ENCODE results near the gene PXMP4.

Gene PXMP4

DNA sequence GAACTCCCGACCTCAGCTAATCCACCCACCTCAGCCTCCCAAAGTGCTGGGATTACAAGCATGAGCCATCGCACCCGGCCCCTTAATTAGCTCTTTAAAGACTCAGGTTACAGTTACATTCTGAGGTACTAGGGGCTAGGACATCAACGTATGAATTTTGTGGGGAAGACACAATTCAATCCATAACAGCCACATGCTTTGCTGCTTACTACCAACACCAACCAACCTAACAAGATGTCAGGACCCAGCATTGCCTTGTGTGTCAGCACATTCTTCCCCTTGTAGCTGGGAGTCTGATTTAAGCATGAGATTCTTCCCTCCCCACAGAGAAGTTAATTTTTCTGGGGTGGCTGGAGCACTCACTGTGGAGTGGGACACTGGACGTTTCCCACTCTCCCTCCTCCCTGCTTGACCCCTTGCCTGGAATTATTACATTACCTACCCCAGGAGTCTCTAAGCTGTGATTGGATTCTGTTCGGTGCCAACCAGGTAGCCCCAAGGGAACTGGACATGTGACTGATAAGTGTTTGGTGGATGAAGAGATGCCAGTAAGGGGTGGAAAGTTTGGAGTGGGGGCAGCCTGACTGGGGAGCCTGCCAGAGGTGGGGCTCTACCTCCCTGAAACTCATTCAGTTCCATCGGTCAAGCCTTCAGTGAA, 5.6 kb upstream of the PXMP4 start:
- Histone ChIP-seq H3K4me3 (no peak overlapping the region), H3K9me3 (no peaks in the 10 kb centered on the region), H3K36me3 (replicated peaks) (no peaks in the 10 kb centered on the region), H3K27me3 (ENCODE audit: low read depth) (no peaks in the 10 kb centered on the region), H3K4me1 (peaks cover 1% of the 10 kb centered on the region)
- DNase-seq (ENCODE audit: low spot score in 2 of 2) = no peak
- in situ Hi-C loops (cut with MboI; ENCODE audit: low sequenced_read_pairs) = no loop called here

GRCh38 chr20:33724439-33725094, 4.5 kb upstream of the PXMP4 start:
- H3K4me3 ChIP-seq = no peak overlapping the region
- H3K27me3 ChIP-seq (ENCODE audit: low read depth) = no peaks in the 10 kb centered on the region
- DNase-seq (ENCODE audit: low spot score in 2 of 2) = no peak
- no peaks in the 10 kb centered on the region for H3K36me3 ChIP-seq (replicated peaks)
- in situ Hi-C loops (cut with MboI; ENCODE audit: low sequenced_read_pairs) = no loop called here
- no peaks in the 10 kb centered on the region for H3K9me3 ChIP-seq
- H3K4me1 ChIP-seq = peaks cover 6% of the 10 kb centered on the region

- in situ Hi-C loops (cut with MboI; ENCODE audit: low sequenced_read_pairs) = no loop called here
Measured at GRCh38 chr20:33721391-33722140, 1.5 kb upstream of the PXMP4 start.

GRCh38 chr20:33719277-33719988, 677 bp downstream of the PXMP4 start:
- Histone ChIP-seq H3K4me3 (peak overlapping the region; percentile 66), H3K4me1 (peaks cover 6% of the 10 kb centered on the region), H3K27me3 (ENCODE audit: low read depth) (no peaks in the 10 kb centered on the region), H3K36me3 (replicated peaks) (no peaks in the 10 kb centered on the region), H3K9me3 (no peaks in the 10 kb centered on the region)
- no peak for DNase-seq (ENCODE audit: low spot score in 2 of 2)
- in situ Hi-C loops (cut with MboI; ENCODE audit: low sequenced_read_pairs) = no loop called here

More at GRCh38 chr20:33721391-33722140, 1.5 kb upstream of the PXMP4 start:
- peaks cover 6% of the 10 kb centered on the region for H3K4me1 ChIP-seq
- H3K9me3 ChIP-seq = no peaks in the 10 kb centered on the region
- no peaks in the 10 kb centered on the region for H3K27me3 ChIP-seq (ENCODE audit: low read depth)
- H3K4me3 ChIP-seq = no peak overlapping the region
- no peak for DNase-seq (ENCODE audit: low spot score in 2 of 2)
- H3K36me3 ChIP-seq (replicated peaks) = no peaks in the 10 kb centered on the region

- DNase-seq (ENCODE audit: low spot score in 2 of 2) = no peak
- H3K36me3 ChIP-seq (replicated peaks) = peaks cover 7% of the 10 kb centered on the region
- in situ Hi-C loops (cut with MboI; ENCODE audit: low sequenced_read_pairs) = no loop called here
- H3K9me3 ChIP-seq = no peaks in the 10 kb centered on the region
- no peaks in the 10 kb centered on the region for H3K27me3 ChIP-seq (ENCODE audit: low read depth)
- peaks cover 6% of the 10 kb centered on the region for H3K4me1 ChIP-seq
- no peak overlapping the region for H3K4me3 ChIP-seq
Measured at GRCh38 chr20:33716498-33716897, 3.6 kb downstream of the PXMP4 start.

GRCh38 chr20:33713865-33714367, 6.2 kb downstream of the PXMP4 start:
- no peaks in the 10 kb centered on the region for H3K4me1 ChIP-seq
- in situ Hi-C loops (cut with MboI; ENCODE audit: low sequenced_read_pairs) = no loop called here

GRCh38 chr20:33711446-33711738, 8.7 kb downstream of the PXMP4 start:
- H3K4me3 ChIP-seq = no peak overlapping the region
- peaks cover 7% of the 10 kb centered on the region for H3K36me3 ChIP-seq (replicated peaks)
- H3K9me3 ChIP-seq = no peaks in the 10 kb centered on the region
- DNase-seq (ENCODE audit: low spot score in 2 of 2) = no peak
- no peaks in the 10 kb centered on the region for H3K4me1 ChIP-seq
- in situ Hi-C loops (cut with MboI; ENCODE audit: low sequenced_read_pairs) = no loop called here
- H3K27me3 ChIP-seq (ENCODE audit: low read depth) = no peaks in the 10 kb centered on the region

More at GRCh38 chr20:33713865-33714367, 6.2 kb downstream of the PXMP4 start:
- H3K36me3 ChIP-seq (replicated peaks) = peaks cover 7% of the 10 kb centered on the region
- H3K9me3 ChIP-seq = no peaks in the 10 kb centered on the region
- DNase-seq (ENCODE audit: low spot score in 2 of 2) = no peak
- H3K27me3 ChIP-seq (ENCODE audit: low read depth) = no peaks in the 10 kb centered on the region
- no peak overlapping the region for H3K4me3 ChIP-seq

DNA sequence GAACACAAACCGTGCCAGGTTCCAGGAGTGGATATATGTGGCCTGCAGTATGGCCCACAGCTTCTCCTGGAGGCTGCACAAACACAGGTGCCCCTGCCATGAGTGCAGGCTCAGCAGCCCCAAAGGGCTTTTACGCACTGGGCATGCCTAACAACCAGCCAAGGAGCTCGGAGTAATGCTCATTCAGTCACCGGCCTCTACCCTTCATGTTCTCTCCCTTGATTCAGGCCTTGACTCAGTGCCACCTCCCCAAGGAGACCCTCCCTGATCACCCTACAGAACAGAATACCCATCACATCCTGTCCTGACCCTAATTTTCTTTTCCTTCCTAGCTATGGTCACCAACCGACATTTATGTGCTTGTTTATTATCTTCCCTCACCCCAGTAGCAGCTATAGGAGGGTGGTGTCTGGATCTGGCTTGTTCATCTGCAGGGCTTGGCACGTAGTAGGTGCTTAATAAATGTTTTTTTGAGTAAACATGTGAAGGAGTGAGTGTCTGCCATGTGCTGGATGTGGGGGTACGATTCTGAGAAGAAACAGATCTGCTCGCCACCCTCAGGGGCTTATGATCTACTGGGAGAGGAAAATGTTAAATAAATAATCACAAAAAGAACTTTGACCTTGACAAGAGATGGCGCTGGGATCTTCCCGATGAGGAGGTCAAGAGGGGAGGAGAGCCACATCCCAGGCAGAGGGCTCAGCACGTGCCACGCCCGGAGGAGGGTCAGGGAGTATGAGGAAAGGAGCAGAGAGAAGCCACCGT, 9.2 kb downstream of the PXMP4 start:
- in situ Hi-C loops (cut with MboI; ENCODE audit: low sequenced_read_pairs) = no loop called here
- Histone ChIP-seq H3K9me3 (no peaks in the 10 kb centered on the region), H3K27me3 (ENCODE audit: low read depth) (no peaks in the 10 kb centered on the region), H3K36me3 (replicated peaks) (peaks cover 7% of the 10 kb centered on the region), H3K4me3 (no peak overlapping the region), H3K4me1 (no peaks in the 10 kb centered on the region)
- DNase-seq (ENCODE audit: low spot score in 2 of 2) = no peak

DNA sequence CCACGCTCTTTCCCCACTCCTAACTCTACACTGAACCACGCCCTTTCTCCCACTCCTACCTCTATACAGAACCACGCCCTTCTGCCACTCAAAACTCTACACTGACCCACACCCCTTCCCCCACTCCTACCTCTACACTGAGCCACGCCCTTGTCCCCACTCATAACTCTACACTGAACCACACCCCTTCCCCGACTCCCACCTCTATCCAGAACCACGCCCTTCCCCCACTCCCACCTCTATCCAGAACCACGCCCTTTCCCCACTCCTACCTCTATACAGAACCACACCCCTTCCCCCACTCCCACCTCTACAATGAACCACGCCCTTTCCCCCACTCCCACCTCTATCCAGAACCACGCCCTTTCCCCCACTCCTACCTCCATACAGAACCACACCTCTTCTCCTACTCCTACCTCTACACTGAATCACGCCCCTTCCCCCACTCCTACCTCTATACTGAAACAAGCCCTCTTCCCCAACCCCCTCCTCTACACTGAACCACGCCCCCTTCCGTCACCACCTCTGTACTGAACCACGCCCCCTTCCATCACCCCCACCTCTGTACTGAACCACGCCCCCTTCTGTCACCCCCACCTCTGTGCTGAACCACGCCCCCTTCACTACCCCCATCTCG, 10.1 kb downstream of the PXMP4 start:
- Histone ChIP-seq H3K4me3 (no peak overlapping the region), H3K27me3 (ENCODE audit: low read depth) (no peaks in the 10 kb centered on the region), H3K36me3 (replicated peaks) (peaks cover 7% of the 10 kb centered on the region), H3K9me3 (no peaks in the 10 kb centered on the region), H3K4me1 (no peaks in the 10 kb centered on the region)
- in situ Hi-C loops (cut with MboI; ENCODE audit: low sequenced_read_pairs) = no loop called here
- DNase-seq (ENCODE audit: low spot score in 2 of 2) = peak in 1 of 2 experiments; percentile 22

- in situ Hi-C loops (cut with MboI; ENCODE audit: low sequenced_read_pairs) = no loop called here
- Histone ChIP-seq H3K27me3 (ENCODE audit: low read depth) (no peaks in the 10 kb centered on the region), H3K36me3 (replicated peaks) (peaks cover 7% of the 10 kb centered on the region), H3K4me1 (no peaks in the 10 kb centered on the region), H3K4me3 (no peak overlapping the region), H3K9me3 (no peaks in the 10 kb centered on the region)
- peak in 1 of 2 experiments; percentile 25 for DNase-seq (ENCODE audit: low spot score in 2 of 2)
Measured at GRCh38 chr20:33709398-33709797, 10.7 kb downstream of the PXMP4 start.

- no peak overlapping the region for H3K4me3 ChIP-seq
- no peaks in the 10 kb centered on the region for H3K4me1 ChIP-seq
- in situ Hi-C loops (cut with MboI; ENCODE audit: low sequenced_read_pairs) = no loop called here
- H3K36me3 ChIP-seq (replicated peaks) = no peaks in the 10 kb centered on the region
- no peaks in the 10 kb centered on the region for H3K27me3 ChIP-seq (ENCODE audit: low read depth)
- H3K9me3 ChIP-seq = no peaks in the 10 kb centered on the region
- DNase-seq (ENCODE audit: low spot score in 2 of 2) = no peak
Measured at GRCh38 chr20:33707668-33708067, 12.4 kb downstream of the PXMP4 start.

DNA sequence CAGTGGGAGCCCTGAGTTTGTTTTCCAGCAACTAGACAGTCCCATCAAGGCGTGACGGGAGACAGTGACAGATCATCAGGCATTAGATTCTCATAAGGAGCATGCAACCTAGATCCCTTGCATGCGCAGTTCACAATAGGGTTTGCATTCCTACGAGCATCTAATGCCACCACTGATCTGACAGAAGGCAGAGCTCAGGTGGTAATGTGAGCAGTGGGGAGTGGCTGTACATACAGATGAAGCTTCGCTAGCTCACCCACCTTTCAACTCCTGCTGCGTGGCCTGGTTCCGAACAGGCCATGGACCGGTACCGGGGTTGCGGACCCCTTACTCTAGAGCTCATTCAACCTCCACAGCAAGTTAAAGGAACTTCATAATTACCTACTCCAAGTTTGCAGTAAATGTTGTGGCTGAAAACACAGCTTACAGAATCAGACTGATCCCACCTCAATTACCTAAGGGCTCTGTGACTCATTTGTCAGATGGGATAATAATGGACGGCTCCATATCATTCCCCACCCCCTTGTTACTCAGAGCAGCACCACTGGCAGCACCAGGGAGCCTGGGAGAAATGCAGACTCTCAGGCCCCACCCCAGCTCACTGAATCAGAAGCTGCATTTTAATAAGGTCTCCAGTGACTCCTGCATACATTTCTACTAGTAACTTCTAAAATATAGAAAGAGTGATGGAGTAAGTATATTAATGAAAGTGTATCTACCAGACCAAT, 15.7 kb downstream of the PXMP4 start:
- no peaks in the 10 kb centered on the region for H3K9me3 ChIP-seq
- no peak overlapping the region for H3K4me3 ChIP-seq
- DNase-seq (ENCODE audit: low spot score in 2 of 2) = no peak
- no peaks in the 10 kb centered on the region for H3K27me3 ChIP-seq (ENCODE audit: low read depth)
- in situ Hi-C loops (cut with MboI; ENCODE audit: low sequenced_read_pairs) = no loop called here
- no peaks in the 10 kb centered on the region for H3K4me1 ChIP-seq
- H3K36me3 ChIP-seq (replicated peaks) = no peaks in the 10 kb centered on the region
